Germinal center (tissue), 1 donor: Measurements from ENCODE around the gene P2RY11.
A peak's percentile ranks its signal among the peaks of the same experiment; 100 is the strongest.

Experiments used
- DNase-seq: peaks from one replicate; pipeline ENCODE4 v3.0.0; 2012; ENCODE audit warnings: mixed read lengths, low spot score

P2RY11 gene

GRCh38 chr19:10111405-10111811 lies at the start of gene P2RY11:
P2RY11 (plus strand) TSS chr19:10111693; CDS start chr19:10111722, 29 bp downstream.
- peak; percentile 30 for DNase-seq

- DNase-seq = no peak
These were observed 49.7 kb upstream of the P2RY11 start for GRCh38 chr19:10061717-10062310.

GRCh38 chr19:10068205-10068604 lies 43.3 kb upstream of the P2RY11 start:
- no peak for DNase-seq

- no peak for DNase-seq
These were observed 42.4 kb upstream of the P2RY11 start for GRCh38 chr19:10069046-10069445.

- DNase-seq = no peak
These were observed 40.6 kb upstream of the P2RY11 start for GRCh38 chr19:10070730-10071446.

GRCh38 chr19:10074153-10074552 lies 37.3 kb upstream of the P2RY11 start:
- peak; percentile 54 for DNase-seq

- no peak for DNase-seq
These were observed 35.0 kb upstream of the P2RY11 start for GRCh38 chr19:10076535-10076934.

GRCh38 chr19:10078329-10078728 lies 33.2 kb upstream of the P2RY11 start:
- no peak for DNase-seq

GRCh38 chr19:10079031-10079453 lies 32.5 kb upstream of the P2RY11 start:
- no peak for DNase-seq

- DNase-seq = no peak
These were observed 27.6 kb upstream of the P2RY11 start for GRCh38 chr19:10083911-10084310.

- DNase-seq = no peak
These were observed 26.7 kb upstream of the P2RY11 start for GRCh38 chr19:10084803-10085202.

- peak; percentile 91 for DNase-seq
These were observed 25.6 kb upstream of the P2RY11 start, which contains the start of gene SHFL for GRCh38 chr19:10085641-10086590. SHFL (plus strand) TSS chr19:10086317; CDS start chr19:10086428, 111 bp downstream.

- no peak for DNase-seq
These were observed 24.8 kb upstream of the P2RY11 start for GRCh38 chr19:10086591-10087192.

- DNase-seq = no peak
These were observed 24.0 kb upstream of the P2RY11 start for GRCh38 chr19:10087296-10088061.

- no peak for DNase-seq
These were observed 22.4 kb upstream of the P2RY11 start for GRCh38 chr19:10088949-10089554.

GRCh38 chr19:10089801-10090375 lies 21.6 kb upstream of the P2RY11 start:
- DNase-seq = no peak

- DNase-seq = no peak
These were observed 20.2 kb upstream of the P2RY11 start for GRCh38 chr19:10091370-10091687.

- DNase-seq = peak; percentile 44
These were observed 19.4 kb upstream of the P2RY11 start for GRCh38 chr19:10091895-10092641.

- DNase-seq = no peak
These were observed 18.7 kb upstream of the P2RY11 start for GRCh38 chr19:10092648-10093294.
